ENCODE data around the gene NME3. TPM values are rescaled to one million over a fixed set of nuclear protein-coding genes. Genes with fewer than 3 reads are reported as not detected.

NME3 gene
- total and polyA plus RNA-seq, 2 of the 13 experiments (the other 11 are each of a cell fraction or from before 2014, with no cell fraction given), result 10.4 to 15.9 TPM

GRCh38 chr16:1794221-1794871, 23.0 kb upstream of the NME3 start (continued):
- TF ChIP-seq, protein P1, sequence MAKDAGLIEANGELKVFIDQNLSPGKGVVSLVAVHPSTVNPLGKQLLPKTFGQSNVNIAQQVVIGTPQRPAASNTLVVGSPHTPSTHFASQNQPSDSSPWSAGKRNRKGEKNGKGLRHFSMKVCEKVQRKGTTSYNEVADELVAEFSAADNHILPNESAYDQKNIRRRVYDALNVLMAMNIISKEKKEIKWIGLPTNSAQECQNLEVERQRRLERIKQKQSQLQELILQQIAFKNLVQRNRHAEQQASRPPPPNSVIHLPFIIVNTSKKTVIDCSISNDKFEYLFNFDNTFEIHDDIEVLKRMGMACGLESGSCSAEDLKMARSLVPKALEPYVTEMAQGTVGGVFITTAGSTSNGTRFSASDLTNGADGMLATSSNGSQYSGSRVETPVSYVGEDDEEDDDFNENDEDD (CRISPR knock-in tag; IDR thresholded peaks at IDR 0.05; ENCODE audit: borderline replicate concordance), result no peak
- TF ChIP-seq CREB1 (IDR thresholded peaks at IDR 0.05), result no peak
- no peak for TF ChIP-seq CREB1 (CRISPR knock-in tag; IDR thresholded peaks at IDR 0.05)
- peak; percentile 98 for TF ChIP-seq CBFB (CRISPR knock-in tag; IDR thresholded peaks at IDR 0.05)
- no peak for TF ChIP-seq ZBTB42 (CRISPR knock-in tag; IDR thresholded peaks at IDR 0.05)
- TF ChIP-seq ZNF274 (CRISPR knock-in tag; IDR thresholded peaks at IDR 0.05), result peak; percentile 49; the same call in 1 of the 2 replicates
- peak; percentile 19; the same call in 1 of the 2 replicates for TF ChIP-seq ZNF331 (CRISPR knock-in tag; IDR thresholded peaks at IDR 0.05)
- TF ChIP-seq NR3C1 (CRISPR knock-in tag; IDR thresholded peaks at IDR 0.05), result no peak
- no peak for TF ChIP-seq ZFP62 (CRISPR knock-in tag; IDR thresholded peaks at IDR 0.05)
- no peak for TF ChIP-seq ZNF7 (CRISPR knock-in tag; IDR thresholded peaks at IDR 0.05)
- TF ChIP-seq ZFP91 (CRISPR knock-in tag; IDR thresholded peaks at IDR 0.05; ENCODE audit: borderline replicate concordance), result peak; percentile 70; the same call in 1 of the 2 replicates
- no peak for TF ChIP-seq RAD51 (IDR thresholded peaks at IDR 0.05; ENCODE audit: borderline replicate concordance)
- TF ChIP-seq U2AF1 (optimal IDR thresholded peaks at IDR 0.05; ENCODE audit: low read depth, low read length), result peak; percentile 27
- no peak for TF ChIP-seq ZNF552 (CRISPR knock-in tag; IDR thresholded peaks at IDR 0.05; ENCODE audit: borderline replicate concordance)
- TF ChIP-seq ZBTB21 (CRISPR knock-in tag; IDR thresholded peaks at IDR 0.05), result no peak
- TF ChIP-seq ZNF407 (CRISPR knock-in tag; IDR thresholded peaks at IDR 0.05; ENCODE audit: not compliant biosample characterization), result no peak
- TF ChIP-seq GABPA (IDR thresholded peaks at IDR 0.05; ENCODE audit: low read depth, low read length), result no peak
- no peak for TF ChIP-seq GABPA (CRISPR knock-in tag; IDR thresholded peaks at IDR 0.05; ENCODE audit: low read depth)
- TF ChIP-seq SP4 (CRISPR knock-in tag; IDR thresholded peaks at IDR 0.05), result no peak
- TF ChIP-seq MAZ (IDR thresholded peaks at IDR 0.05; ENCODE audit: borderline replicate concordance, low read depth, low read length), result no peak
- 0 out of 2 replicates have a peak, but pooled peaks have one; percentile 30 for TF ChIP-seq MAZ (CRISPR knock-in tag; IDR thresholded peaks at IDR 0.05; ENCODE audit: low read depth)
- no peak for TF ChIP-seq ZNF251 (CRISPR knock-in tag; IDR thresholded peaks at IDR 0.05)

Measured in HepG2 (cell line).